Keratinocyte (primary cell): ENCODE data around the gene STRBP.

Experiments
- CTCF ChIP-seq, 3 experiments: IDR thresholded peaks in 1 of 3; conservative IDR thresholded peaks in 1 of 3; optimal IDR thresholded peaks in 1 of 3; 2 replicates in 2 of 3; 3 replicates in 1 of 3; pipeline versions ENCODE3 to v1.5.1; 2011; ENCODE audit warnings: low read length in 3 of 3, mild to moderate bottlenecking in 3 of 3, moderate library complexity in 2 of 3, control low read depth in 1 of 3, inconsistent platforms in 1 of 3; ENCODE audit not compliant: insufficient read depth in 2 of 3; ENCODE audit errors: extremely low read depth in 1 of 3
- EZH2 ChIP-seq: IDR thresholded peaks from one replicate; pipeline ENCODE4 v1.6.1; 2012; ENCODE audit warnings: inconsistent platforms, mild to moderate bottlenecking, low read length, moderate library complexity

- no peak for TF ChIP-seq EZH2
- TF ChIP-seq CTCF (optimal IDR thresholded peaks at IDR 0.05 in 1 of 3, IDR thresholded peaks at IDR 0.05 in 1 of 3, conservative IDR thresholded peaks at IDR 0.05 in 1 of 3; ENCODE audit: extremely low read depth in 1 of 3, insufficient read depth in 2 of 3, low read length in 3 of 3), result no peak
Observed at GRCh38 chr9:123278361-123278760, 10.0 kb upstream of the STRBP start.
